Type B pancreatic cell (in vitro differentiated cells): Measurements from ENCODE around the gene MICAL1. TPM values are rescaled to one million over a fixed set of nuclear protein-coding genes. Genes with fewer than 3 reads are reported as not detected.

Experiments
- DNase-seq: peaks from one replicate; pipeline ENCODE4 v3.0.0; 2021; ENCODE audit warnings: mixed read lengths; ENCODE audit not compliant: unreplicated experiment; ENCODE audit errors: extremely low spot score
- H3K27ac Mint-ChIP-seq: 2 replicates; pipeline ENCODE4 v1.8.0; 2021; ENCODE audit warnings: mild to moderate bottlenecking, mixed read lengths
- H3K27me3 Mint-ChIP-seq: 2 replicates; pipeline ENCODE4 v1.8.0; 2021; ENCODE audit warnings: mixed read lengths
- H3K36me3 Mint-ChIP-seq: 2 replicates; pipeline ENCODE4 v1.8.0; 2021; ENCODE audit warnings: mixed read lengths
- H3K4me1 Mint-ChIP-seq: one replicate; pipeline ENCODE4 v1.8.0; 2021; ENCODE audit warnings: mixed read lengths; ENCODE audit not compliant: unreplicated experiment
- H3K4me3 Mint-ChIP-seq: 2 replicates; pipeline ENCODE4 v1.8.0; 2021; ENCODE audit warnings: mild to moderate bottlenecking, mixed read lengths
- H3K9me3 Mint-ChIP-seq: 2 replicates; pipeline ENCODE4 v1.8.0; 2021; ENCODE audit warnings: mixed read lengths
- total RNA-seq: library from RNA; stranded (reverse); gene quantifications from 2 replicates; pipeline ENCODE4 v1.2.1, GENCODE V29; 2021; ENCODE audit warnings: low replicate concordance
- TF ChIP-seq, protein P1 (sequence below): fragments of 200-600 bp; sonication (generic); conservative IDR thresholded peaks from 2 replicates; pipeline ENCODE4 v1.5.0; 2021; ENCODE audit warnings: antibody characterized with exemption, mild to moderate bottlenecking

The MICAL1 gene
- total RNA-seq, 1 donor from 2014 or later, result 49.7 TPM

GRCh38 chr6:109450801-109451200 is 4.8 kb downstream of the MICAL1 start:
- H3K4me3 Mint-ChIP-seq, result peak overlapping the region; percentile 29
- TF ChIP-seq, protein P1, sequence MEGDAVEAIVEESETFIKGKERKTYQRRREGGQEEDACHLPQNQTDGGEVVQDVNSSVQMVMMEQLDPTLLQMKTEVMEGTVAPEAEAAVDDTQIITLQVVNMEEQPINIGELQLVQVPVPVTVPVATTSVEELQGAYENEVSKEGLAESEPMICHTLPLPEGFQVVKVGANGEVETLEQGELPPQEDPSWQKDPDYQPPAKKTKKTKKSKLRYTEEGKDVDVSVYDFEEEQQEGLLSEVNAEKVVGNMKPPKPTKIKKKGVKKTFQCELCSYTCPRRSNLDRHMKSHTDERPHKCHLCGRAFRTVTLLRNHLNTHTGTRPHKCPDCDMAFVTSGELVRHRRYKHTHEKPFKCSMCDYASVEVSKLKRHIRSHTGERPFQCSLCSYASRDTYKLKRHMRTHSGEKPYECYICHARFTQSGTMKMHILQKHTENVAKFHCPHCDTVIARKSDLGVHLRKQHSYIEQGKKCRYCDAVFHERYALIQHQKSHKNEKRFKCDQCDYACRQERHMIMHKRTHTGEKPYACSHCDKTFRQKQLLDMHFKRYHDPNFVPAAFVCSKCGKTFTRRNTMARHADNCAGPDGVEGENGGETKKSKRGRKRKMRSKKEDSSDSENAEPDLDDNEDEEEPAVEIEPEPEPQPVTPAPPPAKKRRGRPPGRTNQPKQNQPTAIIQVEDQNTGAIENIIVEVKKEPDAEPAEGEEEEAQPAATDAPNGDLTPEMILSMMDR, result no peak

GRCh38 chr6:109449795-109450673 is 5.5 kb downstream of the MICAL1 start:
- Mint-ChIP-seq H3K4me1 (peaks cover 8% of the 10 kb centered on the region), H3K27ac (no peak overlapping the region), H3K36me3 (peaks cover 14% of the 10 kb centered on the region), H3K27me3 (no peaks in the 10 kb centered on the region), H3K4me3 (no peak overlapping the region), H3K9me3 (no peaks in the 10 kb centered on the region)
- no peak for DNase-seq
- TF ChIP-seq, protein P1, result no peak

More at GRCh38 chr6:109450801-109451200, 4.8 kb downstream of the MICAL1 start:
- no peak for DNase-seq
- Mint-ChIP-seq H3K27me3 (no peaks in the 10 kb centered on the region), H3K36me3 (peaks cover 9% of the 10 kb centered on the region), H3K27ac (no peak overlapping the region), H3K4me1 (peaks cover 8% of the 10 kb centered on the region), H3K9me3 (no peaks in the 10 kb centered on the region)

DNA sequence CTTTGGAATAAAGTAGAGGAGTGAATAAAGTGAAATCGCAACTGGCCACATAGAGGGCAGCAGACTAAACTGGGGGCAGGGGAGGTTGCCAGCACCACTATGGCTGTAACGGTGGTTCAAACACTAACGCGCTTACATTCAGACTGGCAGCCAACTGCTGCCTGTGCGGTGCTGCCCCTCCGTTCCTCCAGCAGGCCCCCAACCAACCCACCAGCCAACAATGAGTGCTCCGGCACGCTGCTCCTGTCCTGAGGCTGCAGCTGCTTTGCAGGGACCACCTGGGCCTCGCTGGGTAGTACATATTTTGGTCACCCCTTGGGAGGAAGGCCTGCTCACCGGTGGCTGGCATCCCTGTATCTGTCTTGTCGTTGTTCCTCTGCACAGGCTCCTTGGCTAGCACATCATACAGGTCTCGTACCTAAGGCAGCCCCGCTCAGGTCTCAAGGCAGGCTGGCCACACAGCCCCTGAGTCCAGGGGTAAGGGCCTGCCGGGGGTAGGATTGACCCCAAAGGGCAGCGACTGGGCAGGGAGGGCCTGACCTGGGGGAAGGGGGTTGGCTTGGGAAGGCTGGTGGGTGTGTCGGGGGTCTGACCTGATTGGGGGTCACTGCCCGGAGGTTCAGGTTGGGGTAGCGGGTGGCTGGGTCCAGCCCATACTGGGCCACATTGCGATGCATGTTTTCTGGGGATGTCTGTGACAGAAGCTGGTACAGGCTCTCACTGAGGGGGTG is 6.3 kb downstream of the MICAL1 start:
- Mint-ChIP-seq H3K4me1 (peaks cover 4% of the 10 kb centered on the region), H3K9me3 (no peaks in the 10 kb centered on the region), H3K36me3 (peaks cover 17% of the 10 kb centered on the region), H3K4me3 (no peak overlapping the region), H3K27ac (no peak overlapping the region), H3K27me3 (no peaks in the 10 kb centered on the region)
- TF ChIP-seq, protein P1, result no peak
- DNase-seq, result no peak

GRCh38 chr6:109448615-109449014 is 7.0 kb downstream of the MICAL1 start:
- H3K9me3 Mint-ChIP-seq, result no peaks in the 10 kb centered on the region
- H3K4me1 Mint-ChIP-seq, result peaks cover 4% of the 10 kb centered on the region
- no peak for DNase-seq
- H3K4me3 Mint-ChIP-seq, result no peak overlapping the region
- H3K27ac Mint-ChIP-seq, result no peak overlapping the region
- no peaks in the 10 kb centered on the region for H3K27me3 Mint-ChIP-seq
- peaks cover 18% of the 10 kb centered on the region for H3K36me3 Mint-ChIP-seq
- TF ChIP-seq, protein P1, result no peak

- TF ChIP-seq, protein P1, result no peak
- H3K9me3 Mint-ChIP-seq, result no peaks in the 10 kb centered on the region
- H3K36me3 Mint-ChIP-seq, result peaks cover 18% of the 10 kb centered on the region
These were observed 7.6 kb downstream of the MICAL1 start for GRCh38 chr6:109447878-109448555.

More at GRCh38 chr6:109447878-109448555, 7.6 kb downstream of the MICAL1 start:
- Mint-ChIP-seq H3K27ac (no peak overlapping the region), H3K4me3 (no peak overlapping the region), H3K27me3 (no peaks in the 10 kb centered on the region), H3K4me1 (peaks cover 4% of the 10 kb centered on the region)
- no peak for DNase-seq
